Right lobe of liver (tissue), 6 donors: ENCODE measurements around the gene PDE7B. TPM values are rescaled to one million over a fixed set of nuclear protein-coding genes. Genes with fewer than 3 reads are reported as not detected.
A peak's percentile ranks its signal among the peaks of the same experiment; 100 is the strongest.

Experiments used
- ATAC-seq, 4 donors: fragments of 200-7000 bp; cut with Tn5 transposase; one replicate each; pipeline ENCODE4 v1.9.1; 2020; ENCODE audit warnings: mild to moderate bottlenecking in 4 of 4, moderate library complexity in 4 of 4
- DNase-seq, 3 donors: peaks; one replicate each; pipeline ENCODE4 v3.0.0-alpha.2; 2020
- H3K27ac ChIP-seq, 3 donors: fragments of 200-600 bp; one replicate each; pipeline ENCODE4 v1.8.0; 2022
- H3K27me3 ChIP-seq, 2 donors: fragments of 200-600 bp; one replicate each; pipeline ENCODE4 v1.8.0; 2022
- H3K36me3 ChIP-seq, 4 donors: fragments of 200-600 bp; sonication (generic) in 1 of 4; one replicate each; pipeline versions ENCODE4 v1.5.1 to v1.8.0; 2017 to 2022; ENCODE audit warnings: control low read depth in 1 of 4
- H3K4me1 ChIP-seq, 4 donors: fragments of 200-600 bp; sonication (generic) in 1 of 4; one replicate each; pipeline versions ENCODE4 v1.5.1 to v1.8.0; 2017 to 2022; ENCODE audit warnings: control low read depth in 1 of 4
- H3K4me3 ChIP-seq, 3 donors: fragments of 200-600 bp; one replicate each; pipeline ENCODE4 v1.8.0; 2022
- H3K9me3 ChIP-seq, 4 donors: fragments of 200-600 bp; sonication (generic) in 1 of 4; one replicate each; pipeline versions ENCODE4 v1.5.1 to v1.8.0; 2017 to 2022; ENCODE audit warnings: control low read depth in 1 of 4
- POLR2A ChIP-seq: fragments of 450-650 bp; IDR thresholded peaks from one replicate; pipeline ENCODE4 v1.6.1; 2017; ENCODE audit warnings: antibody characterized with exemption, mild to moderate bottlenecking
- WGBS: methylation state at CpG from one replicate; pipeline ENCODE4 v1.1.6; 2018; ENCODE audit warnings: low coverage, low lambda C conversion rate; ENCODE audit not compliant: insufficient coverage; ENCODE audit errors: missing lambda C conversion rate; 5-methylcytosine and 5-hydroxymethylcytosine counted together
- intact Hi-C, 2 donors: fragments of 100-400 bp; cut with DNase I; formaldehyde crosslinking; loops; one replicate each; pipeline versions ENCODE4 v1.11.2 to v1.14.1; 2022
- total RNA-seq, 6 experiments: library from RNA; depleted of rRNA in 2 of 6; stranded (reverse); fragments of >200 nt in 2 of 6; fragmentation: NEBNext Ultra II Directional in 3 of 6; extraction: Animal tissue kit (Norgen Biotek cat#: 25700) in 3 of 6; gene quantifications; one replicate each; pipeline versions ENCODE4 v1.1.0 to v1.2.4, GENCODE V29; 2016 to 2023
- TF ChIP-seq, protein P1 (sequence below), 4 donors: fragments of 200-600 bp in 3 of 4; fragments of 450-650 bp in 1 of 4; IDR thresholded peaks; one replicate each; pipeline versions ENCODE4 v1.5.1 to v1.8.0; 2016 to 2022; ENCODE audit warnings: antibody characterized with exemption in 4 of 4, mild to moderate bottlenecking in 2 of 4
- donor health status: DM: no; HTN: yes; CAD: no.
- donor health status: DM: no; HTN: no; CAD: no.
- donor health status: DM: no; HTN: no; CAD: no.
- donor health status: DM: no; HTN: yes; CAD: no.
- donor health status: DM: no; HTN: yes; CAD: no.

The PDE7B gene
- total RNA-seq, 6 experiments from 2014 or later: 1.1 to 5.1 (median 1.9) TPM

- Histone ChIP-seq H3K27ac (no peak overlapping the region), H3K9me3 (no peaks in the 10 kb centered on the region), H3K4me1 (no peaks in the 10 kb centered on the region), H3K4me3 (no peak overlapping the region), H3K36me3 (no peaks in the 10 kb centered on the region), H3K27me3 (no peaks in the 10 kb centered on the region)
- TF ChIP-seq, protein P1, sequence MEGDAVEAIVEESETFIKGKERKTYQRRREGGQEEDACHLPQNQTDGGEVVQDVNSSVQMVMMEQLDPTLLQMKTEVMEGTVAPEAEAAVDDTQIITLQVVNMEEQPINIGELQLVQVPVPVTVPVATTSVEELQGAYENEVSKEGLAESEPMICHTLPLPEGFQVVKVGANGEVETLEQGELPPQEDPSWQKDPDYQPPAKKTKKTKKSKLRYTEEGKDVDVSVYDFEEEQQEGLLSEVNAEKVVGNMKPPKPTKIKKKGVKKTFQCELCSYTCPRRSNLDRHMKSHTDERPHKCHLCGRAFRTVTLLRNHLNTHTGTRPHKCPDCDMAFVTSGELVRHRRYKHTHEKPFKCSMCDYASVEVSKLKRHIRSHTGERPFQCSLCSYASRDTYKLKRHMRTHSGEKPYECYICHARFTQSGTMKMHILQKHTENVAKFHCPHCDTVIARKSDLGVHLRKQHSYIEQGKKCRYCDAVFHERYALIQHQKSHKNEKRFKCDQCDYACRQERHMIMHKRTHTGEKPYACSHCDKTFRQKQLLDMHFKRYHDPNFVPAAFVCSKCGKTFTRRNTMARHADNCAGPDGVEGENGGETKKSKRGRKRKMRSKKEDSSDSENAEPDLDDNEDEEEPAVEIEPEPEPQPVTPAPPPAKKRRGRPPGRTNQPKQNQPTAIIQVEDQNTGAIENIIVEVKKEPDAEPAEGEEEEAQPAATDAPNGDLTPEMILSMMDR (IDR thresholded peaks at IDR 0.05): no peak
- TF ChIP-seq POLR2A: no peak
- DNase-seq: no peak
- WGBS: 57% methylated on average over 10 of the region's 10 CpGs
- intact Hi-C loops: no loop called here
- peak in 1 of 4 donors; percentile 63 for ATAC-seq
Measured at GRCh38 chr6:136067731-136068341, 216.3 kb downstream of the PDE7B start.

DNA sequence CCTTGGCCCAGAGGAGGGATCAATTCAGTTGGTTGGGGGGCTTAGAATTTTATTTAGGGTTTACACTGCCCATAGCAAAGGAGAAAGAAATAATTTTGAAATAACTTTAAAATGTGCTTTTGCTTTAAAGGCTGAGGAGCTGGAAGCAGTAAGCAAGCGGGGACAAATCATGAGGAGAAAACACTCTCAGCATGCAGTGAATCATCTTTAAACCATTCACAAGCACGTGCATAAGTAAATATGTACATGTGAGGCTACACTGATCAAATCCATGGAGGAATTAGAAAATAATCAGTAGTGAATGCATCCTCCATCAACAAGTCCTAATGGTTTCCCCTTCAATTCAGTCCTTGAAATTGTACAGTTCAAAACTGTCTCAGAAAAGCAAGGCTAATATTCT, 217.6 kb downstream of the PDE7B start:
- intact Hi-C loops: no loop called here
- no peaks in the 10 kb centered on the region for H3K9me3 ChIP-seq
- DNase-seq (no peak), ATAC-seq (peak in 1 of 4 donors; percentile 32)
- no peaks in the 10 kb centered on the region for H3K4me1 ChIP-seq
- H3K36me3 ChIP-seq: no peaks in the 10 kb centered on the region
- TF ChIP-seq, protein P1 (IDR thresholded peaks at IDR 0.05): no peak
- TF ChIP-seq POLR2A: no peak
- H3K4me3 ChIP-seq: no peak overlapping the region
- H3K27me3 ChIP-seq: no peaks in the 10 kb centered on the region
- H3K27ac ChIP-seq: no peak overlapping the region
- 43% methylated on average over 2 of the region's 2 CpGs for WGBS

GRCh38 chr6:136070815-136071214, 219.3 kb downstream of the PDE7B start:
- H3K27me3 ChIP-seq: no peaks in the 10 kb centered on the region
- no peaks in the 10 kb centered on the region for H3K4me1 ChIP-seq
- H3K9me3 ChIP-seq: no peaks in the 10 kb centered on the region
- no peaks in the 10 kb centered on the region for H3K36me3 ChIP-seq
- no peak overlapping the region for H3K4me3 ChIP-seq
- TF ChIP-seq, protein P1 (IDR thresholded peaks at IDR 0.05): no peak
- no peak for TF ChIP-seq POLR2A
- WGBS: 78% methylated on average over 4 of the region's 5 CpGs
- no peak for DNase-seq
- intact Hi-C loops: no loop called here
- ATAC-seq: no peak
- H3K27ac ChIP-seq: no peak overlapping the region

DNA sequence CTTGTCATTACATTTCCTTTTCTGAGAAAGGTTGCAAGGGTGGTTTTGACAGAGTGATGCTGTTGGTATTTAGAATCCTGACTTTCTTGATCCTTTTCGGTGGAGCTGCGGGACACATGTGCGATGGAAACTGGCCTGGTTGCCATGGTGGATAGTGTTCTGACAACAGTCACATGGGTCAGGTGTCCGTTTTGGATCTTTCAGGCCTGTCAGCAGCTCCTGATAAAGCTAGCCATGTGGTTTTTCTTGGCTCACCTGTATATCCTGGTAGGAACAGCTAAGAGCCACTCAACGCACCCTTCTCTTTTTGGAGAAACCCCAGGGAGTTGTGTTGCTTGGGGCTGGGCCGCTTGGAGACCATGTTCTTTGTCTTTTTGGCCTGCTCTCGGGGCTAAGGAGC, 221.2 kb downstream of the PDE7B start:
- Histone ChIP-seq H3K9me3 (no peaks in the 10 kb centered on the region), H3K27me3 (no peaks in the 10 kb centered on the region), H3K36me3 (no peaks in the 10 kb centered on the region), H3K27ac (no peak overlapping the region), H3K4me3 (no peak overlapping the region), H3K4me1 (no peaks in the 10 kb centered on the region)
- TF ChIP-seq, protein P1 (IDR thresholded peaks at IDR 0.05): no peak
- TF ChIP-seq POLR2A: no peak
- no peak for DNase-seq
- no peak for ATAC-seq
- intact Hi-C loops: no loop called here
- WGBS: 20% methylated on average over 1 of the region's 7 CpGs

DNA sequence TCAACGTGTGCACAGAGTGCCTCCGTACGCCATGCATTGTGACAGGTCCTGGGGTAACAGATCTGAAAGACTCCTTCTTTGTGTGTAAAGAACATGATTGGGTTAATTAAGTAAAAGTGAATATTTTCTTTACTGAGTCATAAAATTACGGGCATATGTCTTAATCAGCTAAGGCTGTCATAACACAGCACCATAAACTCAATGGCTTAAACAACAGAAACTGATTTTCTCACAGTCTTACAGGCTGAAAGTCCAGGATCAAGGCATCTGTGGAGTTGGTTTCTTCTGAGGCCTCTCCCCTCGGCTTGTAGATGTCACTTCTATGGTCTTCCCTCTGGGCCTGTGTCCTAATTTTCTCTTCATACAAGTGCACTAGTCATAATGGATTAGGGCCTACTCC, 221.7 kb downstream of the PDE7B start:
- no peaks in the 10 kb centered on the region for H3K27me3 ChIP-seq
- H3K4me1 ChIP-seq: no peaks in the 10 kb centered on the region
- ATAC-seq (no peak), DNase-seq (no peak)
- TF ChIP-seq POLR2A: no peak
- TF ChIP-seq, protein P1 (IDR thresholded peaks at IDR 0.05): no peak
- no peak overlapping the region for H3K27ac ChIP-seq
- intact Hi-C loops: no loop called here
- H3K36me3 ChIP-seq: no peaks in the 10 kb centered on the region
- H3K4me3 ChIP-seq: no peak overlapping the region
- H3K9me3 ChIP-seq: no peaks in the 10 kb centered on the region
- WGBS: 75% methylated on average over 2 of the region's 5 CpGs
